Brain microvascular endothelial cell (primary cell): ENCODE data around the gene USP7.

Experiments used
- DNase-seq: peaks from one replicate; pipeline ENCODE4 v3.0.0-alpha.2; 2020
- H3K27ac ChIP-seq: fragments of 250-450 bp; sonication (Bioruptor Pico); 2 replicates; pipeline ENCODE4 v1.5.1; 2020; ENCODE audit warnings: mild to moderate bottlenecking, moderate library complexity
- H3K27me3 ChIP-seq: fragments of 250-450 bp; sonication (Bioruptor Pico); replicated peaks from 2 replicates; pipeline ENCODE4 v1.5.1; 2020; ENCODE audit warnings: mild to moderate bottlenecking
- H3K36me3 ChIP-seq: fragments of 250-450 bp; sonication (Bioruptor Pico); replicated peaks from 2 replicates; pipeline ENCODE4 v1.5.1; 2020; ENCODE audit warnings: mild to moderate bottlenecking
- H3K4me3 ChIP-seq: 2 replicates; pipeline ENCODE4 v1.5.1; 2011; ENCODE audit warnings: low read depth, mild to moderate bottlenecking, control low read depth, low read length, moderate library complexity
- in situ Hi-C: cut with HindIII; loops from 2 replicates; pipeline ENCODE4 v1.10.0; 2017; ENCODE audit warnings: low sequenced_read_pairs, low pct_ligation_motif_present
- TF ChIP-seq, protein P1 (sequence below): IDR thresholded peaks from 2 replicates; pipeline ENCODE4 v1.5.1; 2011; ENCODE audit warnings: low read depth, mild to moderate bottlenecking, moderate library complexity, low read length, control low read depth, inconsistent platforms; ENCODE audit errors: missing control alignments

USP7 gene

GRCh38 chr16:8905795-8906591 lies 57.7 kb downstream of the USP7 start:
- Histone ChIP-seq H3K27ac (no peak overlapping the region), H3K36me3 (peaks cover 88% of the 10 kb centered on the region), H3K4me3 (no peak overlapping the region), H3K27me3 (no peaks in the 10 kb centered on the region)
- TF ChIP-seq, protein P1, sequence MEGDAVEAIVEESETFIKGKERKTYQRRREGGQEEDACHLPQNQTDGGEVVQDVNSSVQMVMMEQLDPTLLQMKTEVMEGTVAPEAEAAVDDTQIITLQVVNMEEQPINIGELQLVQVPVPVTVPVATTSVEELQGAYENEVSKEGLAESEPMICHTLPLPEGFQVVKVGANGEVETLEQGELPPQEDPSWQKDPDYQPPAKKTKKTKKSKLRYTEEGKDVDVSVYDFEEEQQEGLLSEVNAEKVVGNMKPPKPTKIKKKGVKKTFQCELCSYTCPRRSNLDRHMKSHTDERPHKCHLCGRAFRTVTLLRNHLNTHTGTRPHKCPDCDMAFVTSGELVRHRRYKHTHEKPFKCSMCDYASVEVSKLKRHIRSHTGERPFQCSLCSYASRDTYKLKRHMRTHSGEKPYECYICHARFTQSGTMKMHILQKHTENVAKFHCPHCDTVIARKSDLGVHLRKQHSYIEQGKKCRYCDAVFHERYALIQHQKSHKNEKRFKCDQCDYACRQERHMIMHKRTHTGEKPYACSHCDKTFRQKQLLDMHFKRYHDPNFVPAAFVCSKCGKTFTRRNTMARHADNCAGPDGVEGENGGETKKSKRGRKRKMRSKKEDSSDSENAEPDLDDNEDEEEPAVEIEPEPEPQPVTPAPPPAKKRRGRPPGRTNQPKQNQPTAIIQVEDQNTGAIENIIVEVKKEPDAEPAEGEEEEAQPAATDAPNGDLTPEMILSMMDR = peak; percentile 59
- in situ Hi-C loops = no loop called here
- DNase-seq = no peak

DNA sequence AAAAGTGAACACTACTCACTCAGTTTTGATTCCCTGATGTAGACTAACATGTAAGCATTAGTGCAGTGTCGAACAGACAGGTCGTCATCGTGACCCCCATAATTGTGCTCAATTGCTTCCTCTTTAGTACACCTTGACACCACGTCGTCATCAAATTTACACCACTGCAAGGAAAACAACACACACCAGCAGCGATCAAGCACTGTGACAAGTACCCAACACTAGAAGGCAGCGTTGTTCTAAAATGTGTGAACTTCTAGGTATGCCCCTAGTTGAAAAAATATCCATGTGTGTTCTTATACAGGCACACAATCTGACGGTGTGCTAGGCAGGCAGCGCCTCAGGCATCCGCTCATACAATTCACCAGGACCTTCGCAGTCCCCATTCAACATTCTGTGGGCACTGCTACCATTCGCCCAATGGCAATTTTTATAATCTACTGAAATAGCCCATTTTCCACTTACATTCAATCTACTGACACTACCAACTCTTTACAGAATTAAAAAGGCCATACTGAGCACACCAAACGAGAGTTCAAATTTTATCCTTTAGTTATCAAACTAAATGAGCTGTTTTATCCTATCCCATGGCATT lies 58.4 kb downstream of the USP7 start:
- peaks cover 87% of the 10 kb centered on the region for H3K36me3 ChIP-seq
- H3K27me3 ChIP-seq = no peaks in the 10 kb centered on the region
- in situ Hi-C loops = no loop called here
- peak; percentile 41 for DNase-seq
- H3K4me3 ChIP-seq = no peak overlapping the region
- no peak overlapping the region for H3K27ac ChIP-seq
- TF ChIP-seq, protein P1 = peak; percentile 69

DNA sequence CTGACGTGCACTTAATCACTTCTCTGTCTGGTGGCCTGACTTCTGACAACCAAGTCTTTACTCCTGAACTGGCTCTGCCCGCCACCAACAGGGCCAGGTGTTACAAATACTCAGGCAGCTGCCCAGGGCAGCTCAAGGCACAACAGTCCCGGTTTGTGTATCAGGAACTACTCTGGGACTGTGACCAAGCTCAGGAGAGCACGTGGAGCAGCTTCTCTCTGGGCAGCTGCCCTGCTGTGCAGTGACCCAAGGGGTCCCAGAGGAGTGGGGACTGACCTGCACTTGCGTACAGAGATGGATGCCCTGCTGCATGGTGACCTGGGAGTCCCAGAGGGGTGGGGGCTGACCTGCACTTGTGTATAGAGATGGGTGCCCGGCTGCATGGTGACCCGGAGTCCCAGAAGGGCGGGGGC lies 59.7 kb downstream of the USP7 start:
- no peaks in the 10 kb centered on the region for H3K27me3 ChIP-seq
- in situ Hi-C loops = no loop called here
- H3K27ac ChIP-seq = no peak overlapping the region
- peaks cover 90% of the 10 kb centered on the region for H3K36me3 ChIP-seq
- no peak for DNase-seq
- no peak overlapping the region for H3K4me3 ChIP-seq
- TF ChIP-seq, protein P1 = no peak

DNA sequence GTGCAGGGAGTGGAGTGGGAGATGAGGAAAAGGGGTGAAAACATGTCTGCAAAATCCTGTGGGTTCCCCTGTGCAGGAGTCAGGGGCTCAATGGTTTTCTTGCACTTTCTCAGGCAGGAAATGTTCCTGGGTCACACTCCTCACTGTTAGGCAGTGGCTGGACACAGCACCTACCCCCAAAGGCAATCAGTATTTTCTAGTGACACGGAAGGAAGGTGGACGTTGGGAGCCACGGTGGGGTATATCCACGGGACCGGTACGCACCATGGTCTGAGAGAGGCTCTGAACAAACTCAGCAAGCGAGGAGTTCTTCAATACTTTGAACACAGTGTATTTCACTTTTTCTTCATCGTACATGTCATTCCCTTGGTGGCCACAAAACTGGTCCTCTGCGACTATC lies 60.7 kb downstream of the USP7 start:
- Histone ChIP-seq H3K36me3 (peaks cover 88% of the 10 kb centered on the region), H3K27me3 (no peaks in the 10 kb centered on the region)
- TF ChIP-seq, protein P1 = no peak

GRCh38 chr16:8901320-8901861 lies 62.3 kb downstream of the USP7 start:
- in situ Hi-C loops = no loop called here
- Histone ChIP-seq H3K4me3 (no peak overlapping the region), H3K36me3 (peaks cover 89% of the 10 kb centered on the region), H3K27ac (no peak overlapping the region), H3K27me3 (no peaks in the 10 kb centered on the region)
- no peak for DNase-seq
- TF ChIP-seq, protein P1 = no peak

More for the DNA sequence above, 60.7 kb downstream of the USP7 start:
- DNase-seq = no peak
- H3K27ac ChIP-seq = no peak overlapping the region
- H3K4me3 ChIP-seq = no peak overlapping the region
- in situ Hi-C loops = no loop called here
